NCI-H226 (cell line): ENCODE measurements around the gene ASTN1.

Source experiments
- DNase-seq: peaks from one replicate; pipeline ENCODE4 v3.0.0-alpha.2; 2015

The ASTN1 gene

GRCh38 chr1:177164380-177165068 lies at the start of gene ASTN1:
Gene ASTN1, minus strand, starts transcription at chr1:177164712. Its CDS starts 36 bp downstream, at chr1:177164676.
- no peak for DNase-seq

GRCh38 chr1:177211231-177211630 lies 46.7 kb upstream of the ASTN1 start:
- no peak for DNase-seq

- no peak for DNase-seq
These were observed 45.6 kb upstream of the ASTN1 start for GRCh38 chr1:177210071-177210470.

- peak; percentile 99 for DNase-seq
These were observed 44.8 kb upstream of the ASTN1 start for GRCh38 chr1:177209357-177209756.

GRCh38 chr1:177208920-177209319 lies 44.4 kb upstream of the ASTN1 start:
- no peak for DNase-seq

- no peak for DNase-seq
These were observed 42.4 kb upstream of the ASTN1 start for GRCh38 chr1:177206831-177207355.

- peak; percentile 60 for DNase-seq
These were observed 35.8 kb upstream of the ASTN1 start for GRCh38 chr1:177200290-177200689.

GRCh38 chr1:177198243-177198642 lies 33.7 kb upstream of the ASTN1 start:
- no peak for DNase-seq

- no peak for DNase-seq
These were observed 25.9 kb upstream of the ASTN1 start for GRCh38 chr1:177190308-177190970.

- DNase-seq: no peak
These were observed 22.1 kb upstream of the ASTN1 start for GRCh38 chr1:177186639-177187038.

GRCh38 chr1:177185209-177185608 lies 20.7 kb upstream of the ASTN1 start:
- no peak for DNase-seq

- DNase-seq: no peak
These were observed 19.3 kb upstream of the ASTN1 start for GRCh38 chr1:177183836-177184235.

- peak; percentile 41 for DNase-seq
These were observed 17.2 kb upstream of the ASTN1 start for GRCh38 chr1:177181631-177182291.

GRCh38 chr1:177181280-177181630 lies 16.7 kb upstream of the ASTN1 start:
- DNase-seq: no peak

GRCh38 chr1:177174921-177175634 lies 10.6 kb upstream of the ASTN1 start:
- DNase-seq: no peak

GRCh38 chr1:177173976-177174375 lies 9.5 kb upstream of the ASTN1 start:
- no peak for DNase-seq

GRCh38 chr1:177172866-177173265 lies 8.4 kb upstream of the ASTN1 start:
- no peak for DNase-seq

- DNase-seq: no peak
These were observed 7.8 kb upstream of the ASTN1 start for GRCh38 chr1:177172272-177172671.

GRCh38 chr1:177171536-177172123 lies 7.1 kb upstream of the ASTN1 start:
- DNase-seq: no peak

GRCh38 chr1:177170756-177171535 lies 6.4 kb upstream of the ASTN1 start, which contains the start of gene BRINP2:
Gene BRINP2, plus strand, starts transcription at chr1:177170958. Its CDS starts 58,919 bp downstream, at chr1:177229877.
- peak; percentile 55 for DNase-seq

- DNase-seq: no peak
These were observed 542 bp upstream of the ASTN1 start for GRCh38 chr1:177165069-177165439.

- no peak for DNase-seq
These were observed 600 bp downstream of the ASTN1 start for GRCh38 chr1:177163844-177164379.
